Embryonic facial prominence (tissue), 1 donor: Measurements from ENCODE around the gene OVOL2.

Experiments
- DNase-seq: peaks from one replicate; pipeline ENCODE4 v3.0.0-alpha.2; 2016; ENCODE audit errors: extremely low spot score

The OVOL2 gene

DNA sequence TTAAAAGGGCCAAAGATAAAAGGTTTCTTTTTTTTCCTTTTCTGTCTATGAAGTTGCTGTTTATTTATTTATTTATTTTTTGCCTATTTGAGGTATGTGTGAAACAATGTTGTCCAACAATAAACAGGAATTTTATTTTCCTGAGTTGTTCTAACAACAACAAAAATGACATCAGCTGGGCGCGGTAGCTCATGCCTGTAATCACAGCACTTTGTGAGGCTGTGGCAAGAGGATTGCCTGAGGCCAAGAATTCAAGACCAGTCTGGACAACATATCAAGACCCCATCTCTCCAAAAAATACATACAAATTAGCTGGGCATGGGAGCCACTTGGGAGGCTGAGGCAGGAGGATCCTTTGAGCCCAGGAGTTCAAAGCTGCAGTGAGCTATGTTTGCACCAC lies 44.8 kb downstream of the OVOL2 start:
- DNase-seq: no peak

DNA sequence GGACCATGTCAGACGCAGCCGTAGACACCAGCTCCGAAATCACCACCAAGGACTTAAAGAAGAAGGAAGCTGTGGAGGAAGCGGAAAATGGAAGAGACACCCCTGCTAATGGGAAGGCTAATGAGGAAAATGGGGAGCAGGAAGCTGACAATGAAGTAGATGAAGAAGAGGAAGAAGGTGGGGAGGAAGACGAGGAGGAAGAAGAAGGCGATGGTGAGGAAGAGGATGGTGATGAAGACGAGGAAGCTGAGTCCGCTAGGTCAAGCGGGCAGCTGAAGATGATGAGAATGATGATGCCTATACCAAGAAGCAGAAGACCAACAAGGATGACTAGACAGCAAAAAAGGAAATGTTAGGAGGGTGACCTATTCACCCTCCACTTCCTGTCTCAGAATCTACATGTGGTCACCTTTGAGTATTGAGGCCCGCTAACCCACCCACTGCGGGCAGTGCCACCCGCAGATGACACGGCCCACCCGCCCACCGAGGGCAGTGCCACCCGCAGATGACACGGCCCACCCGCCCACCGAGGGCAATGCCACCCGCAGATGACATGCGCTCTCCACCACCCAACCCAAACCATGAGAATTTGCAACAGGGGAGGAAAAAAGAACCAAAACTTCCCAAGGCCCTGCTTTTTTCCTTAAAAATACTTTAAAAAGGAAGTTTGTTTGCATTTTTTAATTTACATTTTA lies 45.6 kb downstream of the OVOL2 start:
- no peak for DNase-seq

DNA sequence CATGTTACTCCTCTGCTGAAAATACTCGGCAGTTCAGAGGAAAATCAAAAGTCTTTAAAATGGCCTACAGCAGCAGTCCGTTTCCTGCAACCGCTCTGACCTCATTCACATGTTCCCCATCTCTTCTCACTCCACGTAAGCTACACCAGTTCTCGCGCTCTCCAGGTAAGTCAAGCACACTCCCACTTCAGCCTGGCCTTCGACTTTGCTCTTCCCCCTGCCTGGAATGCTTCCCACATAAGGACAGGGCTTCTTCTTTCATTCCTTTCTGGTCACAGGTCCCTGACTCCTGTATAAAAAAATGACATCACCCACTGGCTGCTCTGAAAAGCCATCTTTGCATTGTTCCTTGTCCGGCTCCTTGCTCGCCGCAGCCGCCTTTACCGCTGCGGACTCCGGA lies 46.2 kb downstream of the OVOL2 start:
- DNase-seq: no peak

GRCh38 chr20:18009116-18009515 lies 48.6 kb downstream of the OVOL2 start:
- DNase-seq: no peak

- DNase-seq: no peak
Observed at GRCh38 chr20:18007534-18008292, 50.0 kb downstream of the OVOL2 start.

- no peak for DNase-seq
Observed at GRCh38 chr20:18006684-18007083, 51.0 kb downstream of the OVOL2 start.

DNA sequence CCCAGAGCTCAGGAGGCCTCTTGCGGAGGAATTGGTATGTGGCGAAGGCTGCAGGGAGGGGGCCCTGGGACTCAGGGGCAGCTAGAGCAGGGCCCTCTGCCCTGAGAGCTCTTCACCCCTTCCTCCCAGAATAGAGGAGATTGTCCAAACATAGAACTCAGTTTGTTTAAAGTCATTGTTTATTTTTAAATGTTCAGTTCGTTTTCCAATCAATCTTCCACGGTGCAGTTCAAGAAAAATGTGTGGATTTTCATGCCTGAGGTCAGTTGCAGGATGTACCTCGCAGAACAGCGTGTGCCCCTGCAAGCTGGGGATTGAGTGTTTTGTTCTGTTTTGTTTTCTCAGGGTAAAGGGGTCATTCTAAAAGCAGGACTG lies 51.7 kb downstream of the OVOL2 start:
- DNase-seq: no peak

- DNase-seq: no peak
Observed at GRCh38 chr20:18005170-18005989, 52.3 kb downstream of the OVOL2 start.

- no peak for DNase-seq
Observed at GRCh38 chr20:18004384-18005031, 53.2 kb downstream of the OVOL2 start.

DNA sequence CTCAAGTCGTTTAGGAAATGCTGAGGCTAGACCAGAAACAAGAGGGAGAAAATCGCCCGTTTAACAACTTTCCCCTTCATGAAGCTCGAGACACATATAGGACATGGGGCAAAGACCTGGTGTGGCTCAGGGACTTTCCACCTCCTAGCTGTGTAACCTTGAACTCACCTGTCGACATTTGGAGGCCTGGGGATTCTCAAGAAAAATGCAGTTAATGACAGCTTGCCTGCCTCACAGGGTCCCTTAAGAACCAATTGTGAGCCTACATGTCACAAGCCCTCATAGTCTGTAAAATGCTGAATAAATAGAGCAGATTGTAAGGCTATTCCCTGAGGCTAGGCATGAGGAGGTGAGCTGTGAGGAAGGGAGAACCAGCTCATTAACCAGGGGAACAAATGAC lies 53.8 kb downstream of the OVOL2 start:
- DNase-seq: no peak

DNA sequence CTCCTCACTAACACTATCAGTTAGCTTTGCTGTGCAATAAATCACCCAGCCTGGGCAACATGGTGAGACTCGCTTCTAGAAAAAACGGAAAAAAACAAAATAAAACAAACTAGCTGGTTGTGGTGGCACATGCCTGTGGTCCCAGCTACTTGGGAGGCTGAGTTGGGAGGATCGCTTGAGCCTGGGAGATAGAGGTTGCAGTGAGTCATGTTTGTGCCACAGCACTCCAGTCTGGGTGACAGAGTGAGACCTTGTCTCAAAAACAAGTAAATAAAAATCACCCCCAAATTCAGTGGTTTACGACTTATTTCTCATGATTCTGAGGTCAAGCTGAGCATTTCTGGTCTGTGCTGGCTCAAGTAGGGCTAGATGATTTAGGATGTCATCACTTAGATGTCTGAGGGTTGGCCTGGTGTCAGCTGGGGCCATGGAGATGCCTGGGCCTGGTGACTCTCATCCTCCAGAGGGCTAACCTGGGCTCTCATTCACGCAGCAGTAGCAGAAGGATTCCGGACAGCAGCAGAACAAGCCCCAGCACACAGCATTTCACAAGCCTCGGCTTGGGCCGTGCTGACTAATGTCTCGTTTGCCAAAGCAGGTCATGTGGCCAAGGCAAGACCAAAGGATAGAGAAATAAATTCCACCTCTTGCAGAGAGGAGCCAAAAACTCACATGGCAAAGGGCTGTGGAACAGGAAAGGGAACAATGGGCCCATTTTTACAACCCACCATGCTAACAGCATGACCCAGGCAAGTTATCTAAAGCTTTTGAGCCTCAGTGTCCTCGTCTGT lies 56.4 kb downstream of the OVOL2 start:
- no peak for DNase-seq

- DNase-seq: no peak
Observed at GRCh38 chr20:17999566-17999965, 58.1 kb downstream of the OVOL2 start.

- DNase-seq: no peak
Observed at GRCh38 chr20:17998446-17998845, 59.3 kb downstream of the OVOL2 start.

GRCh38 chr20:17995967-17996819 lies 61.5 kb downstream of the OVOL2 start:
- DNase-seq: peak; percentile 52

DNA sequence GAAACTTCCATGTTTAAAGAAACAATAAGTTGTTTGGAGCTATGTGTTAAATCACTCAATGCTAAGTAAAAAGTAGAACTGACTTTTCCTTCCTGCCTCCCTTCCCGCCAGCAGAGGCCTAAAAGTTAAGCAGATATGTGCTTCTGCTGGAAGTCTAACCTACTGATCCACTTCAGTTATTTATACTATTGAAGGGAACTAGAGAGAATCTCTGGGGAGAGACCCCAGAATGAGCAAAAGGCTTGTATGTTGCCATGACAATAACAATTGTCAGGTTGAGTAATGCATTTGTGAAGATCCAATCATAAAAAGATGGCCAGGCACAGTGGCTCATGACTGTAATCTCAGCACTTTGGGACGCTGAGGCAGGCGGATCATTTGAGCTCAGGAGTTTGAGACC lies 64.2 kb downstream of the OVOL2 start:
- DNase-seq: no peak

GRCh38 chr20:17992847-17993513 lies 64.7 kb downstream of the OVOL2 start:
- no peak for DNase-seq

- no peak for DNase-seq
Observed at GRCh38 chr20:17992224-17992637, 65.5 kb downstream of the OVOL2 start.

DNA sequence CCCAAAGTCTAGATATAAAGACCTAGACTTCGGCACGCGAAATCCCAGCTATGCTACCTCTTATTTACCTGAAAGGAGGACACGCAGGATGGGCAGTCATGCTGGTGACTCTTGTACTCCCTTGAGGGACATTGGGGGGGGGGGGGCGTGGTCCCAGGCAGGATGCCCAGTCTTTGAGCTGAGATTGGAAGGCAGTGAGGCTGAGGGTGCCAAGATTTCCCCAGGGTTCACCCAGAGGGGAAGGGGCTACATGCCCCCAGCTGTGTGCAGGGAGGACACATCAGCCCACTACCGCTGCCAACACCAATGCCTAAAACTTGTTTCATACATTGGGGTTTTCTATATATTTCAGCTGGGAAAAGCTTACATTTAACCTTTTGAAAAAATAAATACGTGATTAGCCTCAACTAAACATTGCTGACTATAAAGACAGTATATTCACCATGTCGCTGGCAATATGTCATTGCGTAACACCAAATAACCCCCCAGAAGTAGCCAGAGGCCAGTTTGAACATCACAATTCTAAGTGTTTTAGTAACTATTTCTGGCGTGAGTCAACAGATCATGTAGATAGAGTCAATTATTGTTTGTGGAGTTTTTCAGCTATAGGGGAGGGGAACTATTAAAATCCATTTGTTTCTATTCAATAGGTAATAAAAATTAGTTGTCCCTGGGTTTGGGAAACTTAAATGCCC lies 67.3 kb downstream of the OVOL2 start:
- DNase-seq: no peak

GRCh38 chr20:17987988-17988387 lies 69.7 kb downstream of the OVOL2 start:
- DNase-seq: no peak
